Fibroblast of skin of back (primary cell): ENCODE data around the gene ELAVL2.
A peak's percentile ranks its signal among the peaks of the same experiment; 100 is the strongest.

ENCODE experiments used
- DNase-seq: peaks from one replicate; pipeline ENCODE4 v3.0.0-alpha.2; 2013

The ELAVL2 gene

GRCh38 chr9:23821375-23822181 is 4.5 kb downstream of the ELAVL2 start:
- DNase-seq, result peak; percentile 15

DNA sequence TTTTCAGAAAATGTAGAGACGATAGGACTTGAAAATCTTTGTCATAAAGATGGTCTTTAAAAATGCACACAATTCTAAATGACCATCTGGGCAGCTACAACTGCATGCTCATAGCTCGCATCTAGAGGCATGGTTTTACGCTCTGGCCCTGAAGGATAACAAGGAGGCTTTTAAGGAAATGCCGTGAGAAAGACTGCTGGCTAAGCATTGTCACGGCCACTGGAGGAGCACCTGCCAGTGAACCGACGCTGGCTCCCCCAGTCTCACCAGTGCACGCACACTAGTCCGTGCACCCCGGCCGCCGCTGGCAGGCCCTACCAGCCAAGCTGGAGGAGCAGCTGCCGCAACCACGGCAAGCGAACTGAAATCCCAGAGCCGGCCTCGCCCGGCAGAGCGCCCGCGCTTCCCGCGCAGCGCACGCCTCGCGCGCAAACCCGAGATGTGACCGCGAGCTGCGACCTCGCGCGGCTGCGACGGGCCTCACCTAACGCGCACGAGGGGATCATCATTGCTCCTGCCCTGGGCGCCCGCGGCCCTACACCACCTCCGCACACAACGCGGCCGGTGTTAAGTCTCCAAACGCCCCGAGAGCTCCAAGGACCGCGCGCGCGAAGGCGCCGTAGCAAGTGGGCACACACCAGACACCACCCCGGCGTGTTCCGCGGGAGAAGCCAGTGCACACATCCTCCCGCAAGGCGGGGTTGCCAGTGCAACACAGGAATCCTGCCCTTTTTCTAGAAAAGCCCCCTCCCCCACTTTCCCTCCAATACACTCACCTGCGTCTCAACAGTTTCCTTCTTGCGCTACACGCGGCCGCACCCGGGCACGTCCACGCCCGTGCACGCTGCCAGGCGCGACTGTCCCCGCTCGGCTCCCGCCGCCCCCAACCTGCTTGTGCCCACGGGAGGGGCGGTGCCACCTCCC is 5.3 kb downstream of the ELAVL2 start:
- DNase-seq, result no peak

GRCh38 chr9:23819403-23819802 is 6.6 kb downstream of the ELAVL2 start:
- DNase-seq, result no peak

- no peak for DNase-seq
Observed at GRCh38 chr9:23814243-23814642, 11.8 kb downstream of the ELAVL2 start.

DNA sequence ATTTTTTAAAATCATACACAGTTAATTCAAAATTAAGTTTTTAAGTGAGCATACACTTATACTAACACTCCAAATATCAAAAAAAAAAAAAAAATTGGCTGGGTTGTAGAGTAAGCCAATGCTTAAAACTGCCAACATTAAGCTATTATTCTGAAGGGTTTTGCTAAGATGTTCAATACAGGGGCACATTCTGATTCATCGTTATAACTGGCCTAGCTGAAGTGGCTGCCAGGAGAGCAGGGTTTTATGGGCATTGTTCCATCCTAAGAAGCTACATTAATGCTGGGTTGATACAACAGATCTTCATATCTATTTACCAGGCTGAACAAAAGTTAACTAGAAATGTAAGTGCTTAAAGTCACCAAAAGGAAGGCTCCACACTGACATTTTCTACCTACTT is 13.4 kb downstream of the ELAVL2 start:
- DNase-seq, result no peak

DNA sequence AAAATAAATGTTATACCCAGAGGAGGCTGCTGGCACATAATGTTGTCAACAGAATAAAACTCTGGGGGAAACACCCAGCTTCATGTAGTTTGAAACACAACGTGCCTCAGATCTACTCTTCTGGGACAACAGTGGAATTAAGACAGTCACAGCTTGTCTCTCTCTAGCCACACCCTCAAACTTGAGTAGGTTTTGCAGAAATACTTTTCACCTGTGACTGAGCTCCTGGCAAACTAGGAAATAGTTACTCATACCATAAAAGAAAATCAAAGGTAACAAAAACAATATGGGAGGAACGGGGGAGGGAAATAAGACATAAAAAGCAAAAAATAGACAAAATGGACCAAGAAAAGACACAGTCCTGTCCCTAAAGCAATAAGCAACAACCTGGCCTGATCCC is 14.4 kb downstream of the ELAVL2 start:
- DNase-seq, result no peak

DNA sequence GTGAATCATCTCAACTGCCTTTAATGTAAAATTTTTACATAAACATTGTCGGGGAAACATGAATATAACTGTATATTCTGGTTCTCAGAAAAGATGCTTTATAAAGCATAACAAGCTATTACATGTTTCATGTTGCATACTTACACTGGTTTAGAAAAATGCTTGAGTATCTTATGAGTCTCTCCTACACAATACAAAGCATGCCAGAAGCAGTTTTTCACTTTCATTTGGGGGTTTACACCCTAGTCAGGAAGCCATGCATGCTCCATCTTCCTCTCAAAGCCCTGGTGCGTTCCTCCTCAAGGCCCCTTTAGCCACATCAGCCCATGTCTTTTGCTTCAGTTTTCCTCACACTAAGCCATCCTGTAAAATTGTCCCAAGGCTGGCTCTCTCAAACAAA is 22.8 kb downstream of the ELAVL2 start:
- DNase-seq, result no peak

DNA sequence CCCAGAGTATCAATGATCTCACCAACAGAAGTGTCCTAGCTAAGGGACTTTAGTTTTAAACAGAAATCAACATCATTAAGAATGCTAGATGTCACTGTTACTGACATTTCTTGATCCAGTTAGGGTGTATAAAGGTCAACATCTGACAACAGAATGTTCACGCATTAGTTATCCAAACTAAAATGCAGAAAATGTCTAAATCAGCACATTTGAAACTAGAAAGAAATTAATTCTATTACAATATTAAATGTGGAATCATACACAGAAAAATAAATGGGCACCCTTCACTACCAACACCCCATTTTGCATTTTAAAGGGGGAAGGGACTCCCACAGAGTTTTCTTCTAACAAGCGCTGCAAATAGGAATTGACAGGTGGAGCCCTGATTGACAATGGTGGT is 24.5 kb downstream of the ELAVL2 start:
- DNase-seq, result no peak

- no peak for DNase-seq
Observed at GRCh38 chr9:23799521-23799920, 26.5 kb downstream of the ELAVL2 start.

DNA sequence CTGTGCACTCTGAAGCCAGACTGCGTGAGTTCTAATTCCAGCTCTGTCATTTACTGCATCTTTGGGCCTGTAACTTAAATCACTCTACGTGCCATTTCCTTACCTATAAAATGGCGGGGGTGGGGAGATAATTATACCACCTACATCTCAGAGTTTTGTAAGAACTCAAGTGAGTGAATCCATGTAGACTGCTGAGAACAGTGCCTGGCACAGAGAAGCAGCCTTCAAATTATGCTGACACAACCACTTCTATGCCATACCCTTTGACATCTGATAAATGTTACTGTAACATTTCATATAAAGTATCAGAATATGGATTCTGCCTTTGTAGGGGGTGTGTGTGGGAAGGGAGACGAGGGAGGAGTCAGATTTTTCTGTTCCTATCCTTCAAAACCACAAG is 27.7 kb downstream of the ELAVL2 start:
- no peak for DNase-seq

- DNase-seq, result no peak
Observed at GRCh38 chr9:23796209-23796608, 29.8 kb downstream of the ELAVL2 start.

GRCh38 chr9:23790351-23791260 is 35.4 kb downstream of the ELAVL2 start:
- no peak for DNase-seq

- DNase-seq, result no peak
Observed at GRCh38 chr9:23789529-23790254, 36.3 kb downstream of the ELAVL2 start.

- DNase-seq, result no peak
Observed at GRCh38 chr9:23784962-23785361, 41.1 kb downstream of the ELAVL2 start.

- no peak for DNase-seq
Observed at GRCh38 chr9:23783509-23783908, 42.5 kb downstream of the ELAVL2 start.

DNA sequence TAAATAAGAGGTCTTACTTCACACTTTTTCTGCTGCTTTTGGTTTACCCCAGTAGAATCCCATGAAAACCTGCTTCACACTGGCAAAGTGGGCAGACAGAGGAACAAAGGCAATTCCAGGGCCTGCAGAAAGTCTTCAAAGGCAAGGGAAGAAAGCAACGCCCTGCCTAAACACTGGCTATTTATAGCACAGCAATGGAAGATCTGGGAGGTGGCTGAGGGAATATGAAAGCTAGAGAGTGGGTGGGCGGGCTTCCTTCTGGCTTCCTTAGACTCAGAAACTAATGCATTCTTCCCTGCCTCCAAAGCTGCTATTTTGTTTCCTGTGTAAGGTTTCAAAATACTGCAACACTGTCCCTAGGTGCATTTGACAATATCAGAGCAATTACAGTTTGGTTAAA is 46.8 kb downstream of the ELAVL2 start:
- DNase-seq, result no peak

GRCh38 chr9:23777328-23777727 is 48.7 kb downstream of the ELAVL2 start:
- no peak for DNase-seq

- no peak for DNase-seq
Observed at GRCh38 chr9:23775549-23775948, 50.5 kb downstream of the ELAVL2 start.

DNA sequence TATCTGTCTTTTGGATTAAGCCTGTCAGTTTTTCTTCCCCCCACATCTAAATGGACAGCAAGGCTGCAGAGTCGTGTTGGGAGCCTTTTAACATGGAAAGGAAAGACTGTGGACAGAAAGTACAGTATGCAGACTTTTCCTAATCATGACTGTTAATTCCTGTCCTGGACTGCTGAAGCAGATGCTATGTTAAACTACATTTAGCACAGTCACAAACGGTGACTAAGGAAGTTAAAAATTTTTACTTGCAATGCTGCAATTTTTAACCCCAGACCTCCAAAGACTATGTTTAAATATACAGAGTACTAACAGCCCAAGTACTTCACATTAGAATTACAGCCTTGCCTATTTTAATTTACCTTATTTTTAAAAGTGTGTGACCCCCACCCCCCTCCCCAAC is 51.8 kb downstream of the ELAVL2 start:
- peak; percentile 8 for DNase-seq

- DNase-seq, result no peak
Observed at GRCh38 chr9:23772385-23772783, 53.7 kb downstream of the ELAVL2 start.

- no peak for DNase-seq
Observed at GRCh38 chr9:23771746-23772384, 54.2 kb downstream of the ELAVL2 start.
